ENCODE data around the gene ASCL4.

ASCL4 gene

GRCh38 chr12:107759410-107759809, 15.1 kb upstream of the ASCL4 start:
- DNase-seq (ENCODE audit: low read depth), result peak; percentile 65
- peaks cover 26% of the 10 kb centered on the region for H3K36me3 ChIP-seq (ENCODE audit: control insufficient read depth, insufficient read depth, low read length, severe bottlenecking)

GRCh38 chr12:107760207-107760808, 14.2 kb upstream of the ASCL4 start:
- no peaks in the 10 kb centered on the region for H3K9me3 ChIP-seq (ENCODE audit: control insufficient read depth, low read length)
- peak overlapping the region; percentile 96 for H3K9ac ChIP-seq (ENCODE audit: low read length)
- peaks cover 33% of the 10 kb centered on the region for H3K4me1 ChIP-seq (ENCODE audit: control insufficient read depth, insufficient read depth, low read length)
- peak overlapping the region; percentile 89 for H3K4me3 ChIP-seq (ENCODE audit: low read length)
- peaks cover 17% of the 10 kb centered on the region for H3K36me3 ChIP-seq (ENCODE audit: control insufficient read depth, insufficient read depth, low read length, severe bottlenecking)
- no peaks in the 10 kb centered on the region for H3K27me3 ChIP-seq (replicated peaks; ENCODE audit: control insufficient read depth, insufficient read depth, low read length)
- peak; percentile 52 for DNase-seq (ENCODE audit: low read depth)

More at GRCh38 chr12:107759410-107759809, 15.1 kb upstream of the ASCL4 start:
- no peaks in the 10 kb centered on the region for H3K27me3 ChIP-seq (replicated peaks; ENCODE audit: control insufficient read depth, insufficient read depth, low read length)
- H3K9me3 ChIP-seq (ENCODE audit: control insufficient read depth, low read length), result no peaks in the 10 kb centered on the region
- peaks cover 33% of the 10 kb centered on the region for H3K4me1 ChIP-seq (ENCODE audit: control insufficient read depth, insufficient read depth, low read length)
- peak overlapping the region; percentile 96 for H3K9ac ChIP-seq (ENCODE audit: low read length)
- peak overlapping the region; percentile 89 for H3K4me3 ChIP-seq (ENCODE audit: low read length)

- Histone ChIP-seq H3K9ac (ENCODE audit: low read length) (peak within 1 kb of the TSS; percentile 96), H3K4me1 (ENCODE audit: control insufficient read depth, insufficient read depth, low read length) (peaks cover 33% of the 10 kb centered on the region), H3K4me3 (ENCODE audit: low read length) (peak within 1 kb of the TSS; percentile 89), H3K36me3 (ENCODE audit: control insufficient read depth, insufficient read depth, low read length, severe bottlenecking) (peaks cover 10% of the 10 kb centered on the region), H3K9me3 (ENCODE audit: control insufficient read depth, low read length) (no peaks in the 10 kb centered on the region), H3K27me3 (replicated peaks; ENCODE audit: control insufficient read depth, insufficient read depth, low read length) (no peaks in the 10 kb centered on the region)
- peak; percentile 99 for DNase-seq (ENCODE audit: low read depth)
Observed at GRCh38 chr12:107760809-107761501, 13.5 kb upstream of the ASCL4 start, which contains the start of gene PRDM4. TSS of gene PRDM4 (minus strand) at chr12:107761137. CDS start at chr12:107760515, 622 bp downstream.

- H3K27me3 ChIP-seq (replicated peaks; ENCODE audit: control insufficient read depth, insufficient read depth, low read length), result no peaks in the 10 kb centered on the region
- H3K4me3 ChIP-seq (ENCODE audit: low read length), result peak overlapping the region; percentile 89
- no peaks in the 10 kb centered on the region for H3K9me3 ChIP-seq (ENCODE audit: control insufficient read depth, low read length)
- H3K9ac ChIP-seq (ENCODE audit: low read length), result peak overlapping the region; percentile 96
- peaks cover 5% of the 10 kb centered on the region for H3K36me3 ChIP-seq (ENCODE audit: control insufficient read depth, insufficient read depth, low read length, severe bottlenecking)
- peaks cover 33% of the 10 kb centered on the region for H3K4me1 ChIP-seq (ENCODE audit: control insufficient read depth, insufficient read depth, low read length)
- no peak for DNase-seq (ENCODE audit: low read depth)
Observed at GRCh38 chr12:107761502-107761904, 13.0 kb upstream of the ASCL4 start.

GRCh38 chr12:107762874-107763273, 11.6 kb upstream of the ASCL4 start:
- Histone ChIP-seq H3K36me3 (ENCODE audit: control insufficient read depth, insufficient read depth, low read length, severe bottlenecking) (no peaks in the 10 kb centered on the region), H3K9me3 (ENCODE audit: control insufficient read depth, low read length) (no peaks in the 10 kb centered on the region), H3K4me1 (ENCODE audit: control insufficient read depth, insufficient read depth, low read length) (peaks cover 28% of the 10 kb centered on the region), H3K27me3 (replicated peaks; ENCODE audit: control insufficient read depth, insufficient read depth, low read length) (no peaks in the 10 kb centered on the region), H3K9ac (ENCODE audit: low read length) (no peak overlapping the region), H3K4me3 (ENCODE audit: low read length) (no peak overlapping the region)
- DNase-seq (ENCODE audit: low read depth), result no peak

GRCh38 chr12:107764626-107765025, 9.9 kb upstream of the ASCL4 start:
- Histone ChIP-seq H3K9ac (ENCODE audit: low read length) (no peak overlapping the region), H3K27me3 (replicated peaks; ENCODE audit: control insufficient read depth, insufficient read depth, low read length) (no peaks in the 10 kb centered on the region), H3K36me3 (ENCODE audit: control insufficient read depth, insufficient read depth, low read length, severe bottlenecking) (no peaks in the 10 kb centered on the region), H3K4me3 (ENCODE audit: low read length) (no peak overlapping the region), H3K4me1 (ENCODE audit: control insufficient read depth, insufficient read depth, low read length) (peaks cover 11% of the 10 kb centered on the region), H3K9me3 (ENCODE audit: control insufficient read depth, low read length) (no peaks in the 10 kb centered on the region)
- DNase-seq (ENCODE audit: low read depth), result no peak

- Histone ChIP-seq H3K36me3 (ENCODE audit: control insufficient read depth, insufficient read depth, low read length, severe bottlenecking) (no peaks in the 10 kb centered on the region), H3K4me3 (ENCODE audit: low read length) (no peak overlapping the region), H3K4me1 (ENCODE audit: control insufficient read depth, insufficient read depth, low read length) (peaks cover 4% of the 10 kb centered on the region), H3K27me3 (replicated peaks; ENCODE audit: control insufficient read depth, insufficient read depth, low read length) (no peaks in the 10 kb centered on the region), H3K9me3 (ENCODE audit: control insufficient read depth, low read length) (no peaks in the 10 kb centered on the region), H3K9ac (ENCODE audit: low read length) (no peak overlapping the region)
- no peak for DNase-seq (ENCODE audit: low read depth)
Observed at GRCh38 chr12:107765316-107765715, 9.2 kb upstream of the ASCL4 start.

GRCh38 chr12:107767466-107767865, 7.0 kb upstream of the ASCL4 start:
- Histone ChIP-seq H3K4me3 (ENCODE audit: low read length) (no peak overlapping the region), H3K27me3 (replicated peaks; ENCODE audit: control insufficient read depth, insufficient read depth, low read length) (no peaks in the 10 kb centered on the region), H3K36me3 (ENCODE audit: control insufficient read depth, insufficient read depth, low read length, severe bottlenecking) (no peaks in the 10 kb centered on the region), H3K4me1 (ENCODE audit: control insufficient read depth, insufficient read depth, low read length) (no peaks in the 10 kb centered on the region), H3K9ac (ENCODE audit: low read length) (no peak overlapping the region), H3K9me3 (ENCODE audit: control insufficient read depth, low read length) (no peaks in the 10 kb centered on the region)
- DNase-seq (ENCODE audit: low read depth), result no peak

- Histone ChIP-seq H3K9ac (ENCODE audit: low read length) (no peak overlapping the region), H3K36me3 (ENCODE audit: control insufficient read depth, insufficient read depth, low read length, severe bottlenecking) (no peaks in the 10 kb centered on the region), H3K4me3 (ENCODE audit: low read length) (no peak overlapping the region), H3K4me1 (ENCODE audit: control insufficient read depth, insufficient read depth, low read length) (no peaks in the 10 kb centered on the region), H3K9me3 (ENCODE audit: control insufficient read depth, low read length) (no peaks in the 10 kb centered on the region), H3K27me3 (replicated peaks; ENCODE audit: control insufficient read depth, insufficient read depth, low read length) (peaks cover 40% of the 10 kb centered on the region)
- DNase-seq (ENCODE audit: low read depth), result no peak
Observed at GRCh38 chr12:107775093-107775721, 703 bp downstream of the ASCL4 start.

- Histone ChIP-seq H3K4me3 (ENCODE audit: low read length) (no peak overlapping the region), H3K4me1 (ENCODE audit: control insufficient read depth, insufficient read depth, low read length) (no peaks in the 10 kb centered on the region), H3K27me3 (replicated peaks; ENCODE audit: control insufficient read depth, insufficient read depth, low read length) (peaks cover 45% of the 10 kb centered on the region), H3K36me3 (ENCODE audit: control insufficient read depth, insufficient read depth, low read length, severe bottlenecking) (no peaks in the 10 kb centered on the region), H3K9me3 (ENCODE audit: control insufficient read depth, low read length) (no peaks in the 10 kb centered on the region), H3K9ac (ENCODE audit: low read length) (no peak overlapping the region)
- no peak for DNase-seq (ENCODE audit: low read depth)
Observed at GRCh38 chr12:107776171-107776570, 1.7 kb downstream of the ASCL4 start.

GRCh38 chr12:107778383-107779025, 4.0 kb downstream of the ASCL4 start:
- no peak overlapping the region for H3K9ac ChIP-seq (ENCODE audit: low read length)
- no peaks in the 10 kb centered on the region for H3K9me3 ChIP-seq (ENCODE audit: control insufficient read depth, low read length)
- peaks cover 48% of the 10 kb centered on the region for H3K27me3 ChIP-seq (replicated peaks; ENCODE audit: control insufficient read depth, insufficient read depth, low read length)
- H3K36me3 ChIP-seq (ENCODE audit: control insufficient read depth, insufficient read depth, low read length, severe bottlenecking), result no peaks in the 10 kb centered on the region
- no peak for DNase-seq (ENCODE audit: low read depth)
- H3K4me3 ChIP-seq (ENCODE audit: low read length), result no peak overlapping the region
- H3K4me1 ChIP-seq (ENCODE audit: control insufficient read depth, insufficient read depth, low read length), result no peaks in the 10 kb centered on the region

Measured in adipocyte (in vitro differentiated cells).